GM04503 (cell line): ENCODE measurements around the gene DAG1.

ENCODE experiments used
- DNase-seq: peaks from one replicate; pipeline ENCODE4 v3.0.0-alpha.2; 2012; ENCODE audit warnings: low read depth

Gene DAG1

DNA sequence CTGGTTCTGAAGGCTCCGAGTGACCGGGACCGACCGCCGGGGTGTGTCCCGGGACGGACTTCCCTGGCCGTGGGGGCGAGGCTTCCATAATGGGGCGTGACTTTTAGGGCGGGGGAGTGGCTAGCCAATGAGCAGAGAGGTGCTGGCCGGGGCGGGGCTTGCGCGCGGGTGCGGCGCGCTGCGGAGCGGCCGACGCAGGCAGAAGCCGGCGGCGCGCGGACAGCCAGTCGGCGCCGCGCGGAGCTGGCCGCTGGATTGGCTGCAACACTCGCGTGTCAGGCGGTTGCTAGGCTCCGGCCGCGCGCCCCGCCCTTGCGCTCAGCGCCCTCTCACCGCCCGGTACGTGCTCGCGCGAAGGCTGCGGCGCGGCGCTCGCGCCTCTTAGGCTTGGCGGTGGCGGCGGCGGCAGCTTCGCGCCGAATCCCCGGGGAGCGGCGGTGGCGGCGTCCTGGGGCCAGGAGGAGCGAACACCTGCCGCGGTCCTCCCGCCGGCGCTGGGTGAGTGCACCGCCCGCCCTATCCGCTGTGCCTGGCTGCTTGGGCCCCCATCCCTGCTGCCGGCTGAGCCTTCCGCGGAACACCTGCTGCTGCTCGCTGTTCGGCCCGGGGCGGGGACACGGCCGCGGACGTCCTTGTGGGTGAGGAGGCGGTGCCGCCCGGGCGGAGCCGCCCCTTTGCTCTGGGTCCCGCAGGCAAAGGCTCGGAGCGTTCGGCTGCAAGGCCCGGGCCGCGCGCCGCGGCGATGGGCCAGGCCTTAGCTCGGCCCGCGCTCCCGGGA is at the start of gene DAG1:
TSS of gene DAG1 (plus strand) at position 332 of the 778 bp plus-strand sequence. CDS start 40,268 bp downstream, outside the sequence.
- peak; percentile 61 for DNase-seq

DNA sequence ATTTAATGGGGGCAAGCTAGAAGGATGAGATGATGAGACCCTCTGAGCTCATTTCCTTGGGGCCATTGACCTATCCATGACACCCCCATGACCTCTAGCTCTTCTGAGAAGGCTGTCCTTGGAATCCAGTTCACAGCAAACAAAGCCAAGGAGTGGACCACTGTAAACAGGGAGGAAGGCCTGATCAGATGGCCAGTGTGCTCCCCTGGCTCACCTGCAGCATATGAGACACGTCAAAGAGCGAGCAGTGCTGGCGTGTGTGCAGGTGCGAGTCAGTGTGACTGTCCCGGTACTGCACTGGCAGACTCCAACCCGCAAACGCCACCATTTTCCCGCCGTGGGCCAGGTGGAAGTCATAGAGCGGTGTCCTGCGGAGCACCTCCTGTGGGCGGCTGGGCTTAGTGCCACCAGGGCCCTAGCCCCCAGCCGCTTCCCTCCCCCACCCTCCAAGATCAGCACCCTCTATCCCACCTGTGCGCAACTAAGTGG is 48.1 kb upstream of the DAG1 start:
- DNase-seq: no peak

DNA sequence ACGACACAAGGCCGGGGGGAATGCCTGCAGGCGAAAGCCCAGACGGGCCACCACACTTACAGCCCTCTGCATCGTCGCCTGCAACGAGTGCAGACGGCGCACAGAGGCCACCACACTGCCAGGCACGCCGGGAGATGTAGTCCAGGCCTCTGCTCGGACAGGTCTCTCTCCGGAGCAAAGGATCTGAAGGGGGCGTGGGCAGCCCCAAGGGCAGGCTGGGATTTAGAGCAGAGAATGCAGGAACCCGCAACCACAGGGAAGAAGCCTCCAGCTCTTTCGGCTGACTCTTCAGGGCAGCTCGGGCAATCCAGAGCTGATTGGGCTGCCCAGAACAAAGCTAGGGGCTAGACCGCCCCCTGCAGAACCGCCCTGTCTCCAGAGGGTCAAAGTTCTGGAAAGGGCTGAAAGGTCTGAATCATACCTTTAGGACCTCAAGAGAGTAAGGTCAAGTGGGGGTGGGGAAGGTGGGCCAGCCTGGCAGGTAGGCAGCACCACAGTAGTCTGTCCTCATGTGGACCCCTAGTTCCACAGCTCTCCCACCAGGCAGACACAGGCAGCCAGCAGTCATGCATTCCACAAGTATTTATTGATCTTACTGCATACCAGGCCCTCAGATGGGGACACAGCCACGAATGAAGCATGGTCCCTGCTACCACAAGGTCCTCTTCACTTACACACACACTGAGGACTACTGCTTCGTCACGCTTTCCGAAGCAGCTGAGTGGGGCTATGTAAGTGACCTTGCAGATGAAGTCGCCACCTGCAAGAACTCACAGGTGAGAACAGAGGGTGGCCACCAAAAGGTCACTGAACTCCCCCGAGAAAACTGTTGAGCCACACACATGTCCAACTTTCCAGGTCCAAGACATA is 47.5 kb upstream of the DAG1 start, which contains the start of gene AMT:
TSS of gene AMT (minus strand) at position 95 of the 870 bp plus-strand sequence. CDS start at position 72, 23 bp downstream.
- DNase-seq: no peak

DNA sequence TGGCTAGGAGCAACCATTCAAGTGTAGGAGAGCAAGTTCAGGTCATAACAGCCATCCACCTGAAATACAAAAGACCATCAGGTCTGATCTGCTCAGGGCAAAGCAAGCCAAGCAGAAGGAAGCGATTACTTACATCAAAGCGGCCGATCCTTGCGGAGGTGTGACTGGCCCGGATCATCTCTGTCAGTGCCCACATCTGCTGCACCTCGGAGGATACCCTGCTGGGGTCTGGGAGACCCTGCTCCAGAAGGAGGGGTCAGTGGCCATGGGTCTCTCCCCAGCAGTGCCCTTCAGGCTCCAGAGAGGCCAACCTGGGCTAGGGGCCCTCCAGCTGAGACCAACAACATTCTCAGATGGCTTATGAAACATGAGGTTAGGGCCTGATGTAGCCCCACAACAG is 45.3 kb upstream of the DAG1 start:
- DNase-seq: no peak

DNA sequence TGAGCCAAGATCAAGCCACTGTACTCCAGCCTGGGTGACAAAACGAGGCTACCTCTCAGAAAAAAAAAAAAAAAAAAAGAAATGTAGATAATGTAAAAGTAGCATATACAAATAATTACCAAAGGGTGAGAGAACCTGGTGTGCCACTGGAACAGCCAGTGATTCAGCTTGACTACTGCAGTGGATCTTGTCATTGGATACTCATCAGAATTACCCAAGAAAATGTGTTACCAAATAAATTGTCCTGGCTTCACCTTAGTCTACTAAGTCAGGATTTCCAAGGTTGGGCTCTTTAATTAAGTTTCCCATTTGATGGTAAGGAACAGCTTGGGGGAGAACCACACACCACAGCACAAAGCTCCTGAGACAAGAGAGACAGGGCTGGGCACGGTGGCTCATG is 42.5 kb upstream of the DAG1 start:
- DNase-seq: no peak

DNA sequence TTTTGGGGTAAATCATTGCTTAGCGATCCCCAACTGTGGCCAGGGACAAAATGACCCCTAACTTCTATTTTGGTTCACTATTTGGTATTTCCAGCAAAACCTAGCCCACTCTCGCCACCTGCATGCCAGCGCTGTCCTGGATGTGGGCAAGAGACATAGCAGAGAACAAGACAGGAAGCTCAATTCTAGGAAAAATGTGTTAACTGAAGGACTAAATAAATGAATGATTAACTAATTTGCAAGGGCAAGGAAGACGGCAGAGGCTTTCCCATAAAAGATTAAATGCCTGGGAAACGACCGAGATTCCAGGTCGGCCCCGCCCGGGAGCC is 41.4 kb upstream of the DAG1 start:
- no peak for DNase-seq

DNA sequence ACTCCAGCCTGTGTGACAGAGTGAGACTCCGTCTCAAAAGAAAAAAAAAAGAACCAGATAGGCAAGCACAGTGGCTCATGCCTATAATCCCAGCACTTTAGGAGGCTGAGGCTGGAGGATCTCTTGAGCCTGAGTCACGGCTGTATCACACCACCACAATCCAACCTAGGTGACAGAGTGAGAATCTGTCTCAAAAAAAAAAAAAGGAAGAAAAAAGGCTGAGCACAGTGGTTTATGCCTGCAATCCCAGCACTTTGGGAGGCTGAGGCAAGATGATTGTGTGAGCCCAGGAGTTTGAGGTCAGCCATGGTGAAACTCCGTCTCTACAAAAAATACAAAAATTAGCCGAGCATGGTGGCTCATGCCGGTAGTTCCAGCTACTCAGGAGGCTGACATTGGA is 35.3 kb upstream of the DAG1 start:
- no peak for DNase-seq

DNA sequence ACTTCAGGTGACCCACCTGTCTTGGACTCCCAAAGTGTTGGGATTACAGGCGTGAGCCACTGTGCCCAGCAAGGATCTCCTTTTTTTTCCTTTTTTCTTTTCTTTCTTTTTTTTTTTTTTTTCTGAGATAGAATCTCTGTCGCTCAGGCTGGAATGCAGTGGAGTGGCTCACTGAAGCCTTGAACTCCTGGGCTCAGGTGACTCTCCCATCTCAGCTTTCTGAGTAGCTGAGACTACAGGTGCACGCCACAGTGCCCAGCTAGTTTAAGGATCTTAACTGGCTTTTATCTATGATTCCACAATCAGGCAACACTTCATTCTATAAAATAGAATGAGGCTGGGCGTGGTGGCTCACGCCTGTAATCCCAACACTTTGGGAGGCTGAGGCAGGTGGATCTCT is 24.7 kb upstream of the DAG1 start:
- no peak for DNase-seq

DNA sequence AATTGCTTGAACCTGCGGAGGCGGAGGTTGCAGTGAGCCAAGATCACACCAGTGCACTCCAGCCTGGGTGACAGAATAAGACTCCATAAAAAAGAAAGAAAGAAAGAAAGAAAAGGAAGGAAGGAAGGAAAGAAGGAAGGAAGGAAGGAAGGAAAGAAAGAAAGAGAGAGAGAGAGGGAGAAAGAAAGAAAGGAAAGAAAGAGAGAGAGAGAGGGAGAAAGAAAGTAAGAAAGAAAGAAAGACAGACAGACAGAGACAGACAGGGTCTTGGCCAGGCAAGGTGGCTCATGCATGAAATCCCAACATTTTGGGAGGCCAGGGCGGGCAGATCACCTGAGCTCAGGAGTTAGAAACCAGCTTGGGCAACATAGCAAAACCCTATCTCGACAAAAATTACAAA is 16.4 kb upstream of the DAG1 start:
- no peak for DNase-seq

DNA sequence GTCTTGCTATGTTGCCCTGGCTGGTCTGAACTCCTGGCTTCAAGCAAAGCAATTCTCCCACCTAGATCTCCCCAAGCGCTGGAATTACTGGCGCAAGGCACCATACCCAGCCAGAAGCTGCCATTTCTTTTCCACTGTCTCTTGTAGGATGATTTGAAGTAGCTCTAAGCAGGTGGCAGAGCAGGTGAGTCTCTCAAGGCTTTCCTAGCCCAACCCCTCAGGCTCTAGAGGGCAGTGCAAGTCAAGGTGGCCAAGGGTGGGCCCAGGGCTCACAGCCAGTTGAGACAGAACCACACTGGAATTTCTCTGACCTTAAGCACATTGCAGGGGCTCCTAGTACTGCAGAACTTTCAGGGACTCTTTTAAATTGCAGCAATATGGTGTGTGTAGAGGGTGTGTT is 15.6 kb upstream of the DAG1 start:
- DNase-seq: no peak

DNA sequence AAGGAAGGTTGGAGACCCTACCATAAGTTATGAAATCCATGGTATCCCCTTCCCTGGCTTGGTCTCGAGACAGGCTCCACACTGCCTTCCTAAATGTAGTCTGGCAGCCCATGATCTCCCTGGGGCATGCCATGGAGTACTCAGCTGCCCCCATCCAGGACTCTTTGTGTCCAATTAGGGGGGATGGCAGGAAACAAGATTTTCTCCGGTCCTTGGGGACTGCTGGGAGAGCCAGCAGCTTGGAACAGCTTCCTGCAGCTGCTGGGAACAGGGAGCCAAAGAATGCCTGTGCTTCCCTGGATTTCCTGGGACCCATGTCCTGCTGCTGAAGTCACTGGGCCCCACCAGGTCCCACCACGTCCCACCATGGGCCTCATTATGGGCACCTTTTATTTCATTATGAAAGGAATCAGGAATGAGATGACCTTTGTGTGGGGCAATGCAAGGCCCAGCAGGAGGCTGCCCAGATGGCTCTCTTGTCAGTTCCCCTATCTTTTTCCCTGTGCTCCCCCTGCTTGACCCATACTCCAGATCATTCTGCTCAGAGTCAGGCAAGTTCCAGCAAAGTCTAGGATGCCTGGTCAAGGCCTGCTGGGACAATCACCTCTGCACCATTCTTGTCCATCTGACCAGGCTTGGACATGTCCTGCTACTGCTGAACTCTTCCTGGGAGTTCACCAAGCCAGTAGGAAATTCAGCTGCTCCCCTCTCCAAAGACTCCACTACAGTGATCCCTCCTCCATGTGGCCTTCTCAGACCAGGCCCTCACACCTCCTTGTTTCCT is 15.0 kb upstream of the DAG1 start:
- DNase-seq: no peak

DNA sequence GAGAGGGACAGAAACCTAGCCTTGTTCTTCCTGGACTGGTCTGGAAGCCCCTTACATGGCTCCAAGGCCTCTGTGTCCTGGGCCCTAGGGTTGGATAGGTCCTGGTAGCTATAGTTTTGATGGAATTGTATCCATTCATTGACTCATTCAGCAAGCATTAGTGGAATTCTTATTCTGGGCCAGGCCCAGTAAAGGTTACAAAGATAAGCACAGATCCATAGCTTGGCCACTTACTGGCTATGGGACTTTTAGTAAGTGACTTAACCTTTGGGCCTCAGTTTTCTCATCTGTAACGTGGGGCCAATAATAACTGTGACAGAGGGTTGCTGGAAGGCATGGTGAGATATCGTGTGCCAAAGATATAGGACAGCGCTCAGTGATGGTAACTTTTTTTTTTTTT is 13.6 kb upstream of the DAG1 start:
- no peak for DNase-seq

DNA sequence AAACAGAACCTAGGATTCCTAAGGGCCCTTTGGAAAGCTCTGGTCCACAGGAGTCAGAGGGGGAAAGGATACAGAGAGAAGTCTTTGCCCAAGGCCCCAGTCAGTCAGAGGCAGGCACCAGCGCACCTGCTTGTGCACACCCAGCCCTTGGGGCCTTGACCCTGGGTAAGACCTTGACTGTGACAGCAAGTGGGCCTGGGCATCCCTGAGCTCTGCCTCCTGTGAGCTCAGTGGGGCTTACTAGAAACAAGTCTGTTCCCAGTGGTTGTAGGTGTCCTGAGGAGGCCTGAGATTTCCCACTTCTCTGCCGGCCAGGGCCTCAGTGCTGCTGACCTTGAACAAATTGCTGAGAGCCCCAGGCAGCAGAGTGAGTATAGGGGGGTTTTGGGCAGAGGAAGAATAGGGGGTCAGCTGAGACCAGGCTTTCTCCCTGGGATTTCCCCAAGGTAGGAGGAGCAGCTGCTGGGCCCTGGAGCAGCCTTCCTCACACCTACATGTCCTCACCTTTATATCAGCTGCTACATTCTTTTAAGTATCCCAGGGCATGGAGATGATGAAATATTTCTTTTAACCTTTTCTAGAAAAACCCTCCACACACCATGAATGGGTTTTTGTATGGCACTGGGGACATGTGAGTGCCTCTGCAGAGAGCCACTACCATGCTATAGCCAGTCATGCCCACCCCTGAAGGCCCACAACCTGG is 9.7 kb upstream of the DAG1 start:
- DNase-seq: no peak

DNA sequence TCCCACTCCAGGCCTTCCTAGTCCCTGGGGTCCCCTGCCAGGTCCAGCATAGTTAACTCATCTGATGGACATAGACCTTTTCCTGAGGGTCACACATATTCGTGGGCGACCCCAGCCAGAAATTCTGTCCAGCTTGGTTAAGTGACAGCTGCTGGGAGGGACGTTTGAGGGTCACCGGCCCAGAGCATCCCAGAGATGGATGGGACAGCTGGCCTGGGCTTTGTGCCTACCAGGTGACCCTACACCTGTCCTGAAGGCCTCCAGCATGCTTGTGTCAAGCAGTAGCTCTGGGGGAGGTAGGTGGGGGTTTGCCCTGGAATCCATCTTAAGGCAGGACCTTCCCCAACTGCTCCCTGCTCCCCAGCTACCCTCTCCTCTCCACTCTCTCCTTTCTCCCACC is 9.1 kb upstream of the DAG1 start:
- DNase-seq: no peak

DNA sequence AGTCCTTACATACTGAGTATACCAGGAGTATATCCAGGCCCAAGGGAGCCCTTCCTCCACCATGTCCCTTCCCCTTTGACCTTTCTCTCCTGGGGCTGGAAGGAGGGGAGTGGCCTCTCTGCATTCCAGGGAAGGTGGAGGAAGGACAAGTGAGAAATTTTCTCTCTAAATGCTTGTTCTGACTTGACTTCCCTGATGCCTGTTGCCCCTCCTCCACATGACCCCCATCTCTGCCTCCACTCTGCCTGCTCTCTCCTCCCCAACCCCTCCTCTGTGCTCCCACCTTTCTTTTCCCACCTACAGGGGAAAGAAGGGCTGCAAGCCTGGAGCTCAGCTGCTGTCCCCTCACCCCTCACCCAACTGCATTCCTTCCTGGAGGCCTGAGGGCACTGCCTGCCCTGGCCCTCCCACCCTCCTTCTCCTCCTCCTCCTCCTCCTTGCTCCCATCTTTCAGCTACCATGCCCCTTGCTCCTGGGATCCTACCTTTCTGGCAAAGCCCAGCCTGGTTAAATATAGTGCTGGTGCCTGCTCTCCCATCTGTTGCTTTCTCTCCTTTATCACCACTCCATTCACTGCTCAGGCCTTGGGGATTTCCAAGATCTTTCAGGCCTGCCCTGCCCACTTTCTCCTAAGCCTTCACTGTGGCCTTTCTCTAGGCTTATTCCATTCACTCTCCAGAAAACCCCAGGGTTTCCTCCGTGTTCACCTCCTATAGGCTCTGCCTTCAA is 8.5 kb upstream of the DAG1 start:
- no peak for DNase-seq

DNA sequence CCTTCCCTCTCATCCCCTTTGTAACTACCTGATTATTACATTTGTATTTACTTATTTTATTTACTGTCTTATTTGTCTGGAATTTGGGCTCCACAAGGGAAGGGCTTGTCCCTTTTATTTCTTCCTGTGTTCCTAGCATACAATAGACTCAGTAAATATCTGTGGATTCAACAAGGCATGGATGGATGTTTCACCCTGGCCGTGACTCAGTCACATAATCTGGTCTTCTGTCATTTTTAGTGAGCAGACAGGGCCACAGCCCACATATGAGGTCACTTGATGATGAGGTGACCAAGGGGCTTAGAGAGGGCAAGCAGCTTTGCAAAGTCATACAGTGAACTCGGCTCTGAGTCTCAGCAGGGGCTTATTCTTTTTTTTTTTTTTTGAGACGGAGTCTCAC is 7.8 kb upstream of the DAG1 start:
- DNase-seq: no peak

DNA sequence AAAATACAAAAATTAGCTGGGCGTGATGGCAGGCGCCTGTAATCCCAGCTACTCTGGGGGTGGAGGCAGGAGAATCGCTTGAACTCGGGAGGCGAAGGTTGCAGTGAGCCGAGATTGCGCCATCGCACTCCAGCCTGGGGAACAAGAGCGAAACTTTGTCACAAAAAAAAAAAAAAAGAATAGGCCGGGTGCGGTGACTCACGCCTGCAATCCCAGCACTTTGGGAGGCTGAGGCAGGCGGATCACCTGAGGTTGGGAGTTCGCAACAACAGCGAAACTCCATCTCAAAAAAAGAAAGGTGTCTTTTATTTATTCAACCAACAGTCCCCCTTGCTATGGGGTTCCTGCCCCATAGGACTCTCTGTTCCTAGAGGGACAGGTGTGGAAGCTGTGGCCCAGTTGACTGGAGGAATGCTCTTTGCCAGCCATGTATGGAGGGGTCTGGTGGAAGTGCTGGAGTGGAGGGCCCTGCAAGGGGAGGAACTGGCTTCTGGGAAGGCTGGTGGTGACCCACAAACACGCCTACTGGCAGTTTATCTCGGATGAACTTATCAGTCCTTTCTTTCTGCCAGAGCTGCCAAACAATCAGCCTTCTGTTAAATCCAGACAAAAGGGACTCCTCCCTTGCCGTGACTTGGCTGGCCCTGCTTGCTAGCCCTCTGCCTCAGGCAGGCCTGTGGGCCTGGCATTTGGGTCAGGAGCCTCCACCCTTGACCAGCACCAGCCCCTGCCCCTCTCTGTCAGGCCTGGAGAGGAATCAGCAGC is 4.6 kb upstream of the DAG1 start:
- DNase-seq: no peak

DNA sequence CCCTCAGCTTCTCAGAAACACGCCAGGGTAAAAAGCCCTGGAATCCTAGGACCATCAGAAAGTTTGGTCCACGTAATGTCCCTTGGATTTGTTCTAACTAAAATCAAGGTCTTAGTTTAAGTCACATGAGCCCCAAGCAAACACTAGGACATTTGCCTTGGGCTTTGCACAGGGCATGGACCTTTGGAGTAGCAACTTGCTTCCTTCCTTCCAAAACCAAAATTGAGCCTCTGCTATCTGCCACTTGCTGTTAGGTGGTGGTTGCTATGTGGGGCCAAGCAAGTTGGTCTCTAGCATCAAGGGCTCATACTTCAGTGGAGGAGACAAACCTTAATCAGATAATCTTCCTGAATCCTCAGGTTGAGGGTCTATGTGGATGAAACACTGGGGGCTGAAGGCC is 4.0 kb upstream of the DAG1 start:
- DNase-seq: no peak

DNA sequence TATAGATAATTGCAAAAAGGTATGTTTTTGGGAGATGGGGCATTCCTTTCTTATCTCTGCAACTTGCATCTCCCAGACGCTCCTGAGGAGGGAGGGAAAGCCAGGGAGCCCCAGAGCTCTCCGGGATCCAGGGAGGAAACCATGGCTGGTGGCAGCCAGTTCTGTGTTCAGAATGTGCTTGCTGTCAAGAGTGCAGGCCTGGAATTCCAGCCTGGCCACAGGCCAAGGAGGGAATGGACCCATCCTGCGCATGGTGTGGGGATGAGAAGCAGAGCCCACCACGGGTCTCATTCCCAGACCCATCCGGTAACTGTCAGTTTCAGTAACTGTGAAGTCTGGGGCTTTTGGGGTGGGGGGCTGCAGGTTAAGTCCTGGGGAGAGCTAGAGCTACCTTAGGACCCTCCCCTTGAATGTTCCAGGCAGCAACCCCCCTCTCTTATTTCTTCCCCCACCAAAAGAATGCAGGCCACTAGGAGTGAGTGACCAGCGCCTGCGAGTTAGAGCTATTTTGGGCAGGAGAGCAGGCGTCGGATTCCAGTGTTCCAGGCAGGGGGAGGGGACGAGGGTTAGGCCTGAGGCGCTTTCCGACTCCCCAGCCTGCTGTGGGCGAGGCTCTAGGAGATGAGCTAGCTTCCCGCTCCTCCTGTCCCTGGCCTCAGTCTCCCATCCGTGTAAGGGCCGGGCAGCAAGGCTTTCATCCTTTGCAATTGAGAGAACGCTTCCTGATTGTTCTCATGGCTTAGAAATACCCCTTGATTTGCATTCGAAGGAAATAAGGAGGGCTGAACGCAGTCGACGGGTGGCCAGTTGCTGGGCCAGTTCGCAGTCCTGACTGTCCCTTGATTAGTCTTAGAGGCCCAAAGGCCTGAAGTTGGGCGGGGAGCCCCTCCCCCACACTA is 781 bp upstream of the DAG1 start:
- DNase-seq: peak; percentile 52
